ENCODE measurements around the gene NFKBIZ.

DNA sequence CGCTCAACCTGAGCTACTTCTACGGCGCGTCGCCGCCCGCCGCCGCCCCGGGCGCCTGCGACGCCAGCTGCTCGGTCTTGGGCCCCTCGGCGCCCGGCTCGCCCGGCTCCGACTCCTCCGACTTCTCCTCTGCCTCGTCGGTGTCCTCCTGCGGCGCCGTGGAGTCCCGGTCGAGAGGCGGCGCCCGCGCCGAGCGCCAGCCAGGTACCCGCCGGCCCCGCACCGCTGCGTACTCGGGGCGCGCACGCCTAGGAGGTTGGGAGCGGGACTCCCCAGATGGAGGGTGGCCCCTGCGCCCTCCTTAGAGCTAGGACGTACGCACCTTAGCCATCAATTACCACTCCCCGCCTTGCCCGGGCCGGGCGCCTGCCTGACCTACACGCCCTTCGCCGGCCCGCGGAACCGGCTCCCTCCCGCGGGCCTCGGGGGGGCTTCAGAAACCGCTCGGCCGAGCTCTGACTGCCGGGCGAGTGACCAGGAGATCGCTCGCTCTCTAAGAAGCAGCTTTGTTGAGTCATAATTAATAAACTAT is 466 bp downstream of the NFKBIZ start:
- no peak for TF ChIP-seq XRCC3 (IDR thresholded peaks at IDR 0.05)
- no peak for TF ChIP-seq NR2C1 (IDR thresholded peaks at IDR 0.05)
- no peak for TF ChIP-seq NR2C1 (tag; IDR thresholded peaks at IDR 0.05)
- TF ChIP-seq EP300 (IDR thresholded peaks at IDR 0.05; ENCODE audit: low read length): no peak
- no peak for TF ChIP-seq HDAC6 (IDR thresholded peaks at IDR 0.05; ENCODE audit: low read depth, low read length)
- TF ChIP-seq, protein P1, sequence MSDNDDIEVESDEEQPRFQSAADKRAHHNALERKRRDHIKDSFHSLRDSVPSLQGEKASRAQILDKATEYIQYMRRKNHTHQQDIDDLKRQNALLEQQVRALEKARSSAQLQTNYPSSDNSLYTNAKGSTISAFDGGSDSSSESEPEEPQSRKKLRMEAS (CRISPR knock-in tag; IDR thresholded peaks at IDR 0.05): 0 out of 2 replicates have a peak, but pooled peaks have one; percentile 3
- TF ChIP-seq MXI1 (IDR thresholded peaks at IDR 0.05; ENCODE audit: low read depth, low read length): no peak
- TF ChIP-seq CEBPB (tag; IDR thresholded peaks at IDR 0.05): no peak
- TF ChIP-seq SOX6 (IDR thresholded peaks at IDR 0.05): no peak
